GM18861 (cell line): ENCODE data around the gene ANKRD9.

Experiments
- ATAC-seq: cut with Tn5 transposase; IDR thresholded peaks from one replicate; pipeline ENCODE4 v1.9.1; 2021; ENCODE audit not compliant: unreplicated experiment

ANKRD9 gene

DNA sequence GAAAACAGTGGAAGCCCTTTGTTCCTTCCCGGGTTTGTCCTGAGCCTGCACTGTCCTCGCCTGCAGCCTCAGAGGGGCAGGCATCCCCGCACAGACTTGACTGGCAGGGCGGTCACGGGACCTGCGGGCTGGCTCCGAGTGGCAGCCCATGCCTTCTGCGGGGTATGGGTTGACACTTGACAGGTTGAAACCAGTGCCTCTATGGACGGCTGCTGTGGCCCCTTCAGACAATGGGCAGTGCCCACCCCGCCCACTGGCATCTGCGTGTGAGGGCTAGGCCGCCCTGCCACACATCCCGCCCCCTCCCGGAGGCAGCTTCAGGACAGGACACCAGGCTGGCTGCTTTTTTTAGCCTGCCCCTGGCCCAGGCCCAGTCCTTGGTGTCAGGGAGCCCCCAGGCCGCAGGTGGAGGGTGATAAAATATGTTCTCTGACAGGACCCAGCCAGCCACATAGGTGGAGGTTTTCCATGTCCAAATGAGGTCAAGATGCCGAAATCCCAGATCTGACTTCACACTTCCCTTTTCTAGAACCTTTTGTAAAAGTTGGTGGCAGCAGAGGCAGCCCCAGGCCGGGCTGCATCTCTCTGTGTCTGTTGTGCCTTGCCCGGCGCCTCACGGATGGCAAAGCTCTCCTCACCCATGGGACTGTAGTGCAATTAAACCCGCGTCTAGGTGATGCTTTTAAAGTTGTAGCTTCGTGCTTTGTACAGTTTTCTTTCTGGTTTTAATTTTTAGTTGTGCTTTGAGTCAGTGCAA lies 10.0 kb downstream of the ANKRD9 start:
- no peak for ATAC-seq

- ATAC-seq = no peak
Observed at GRCh38 chr14:102498678-102499265, 10.8 kb downstream of the ANKRD9 start.

DNA sequence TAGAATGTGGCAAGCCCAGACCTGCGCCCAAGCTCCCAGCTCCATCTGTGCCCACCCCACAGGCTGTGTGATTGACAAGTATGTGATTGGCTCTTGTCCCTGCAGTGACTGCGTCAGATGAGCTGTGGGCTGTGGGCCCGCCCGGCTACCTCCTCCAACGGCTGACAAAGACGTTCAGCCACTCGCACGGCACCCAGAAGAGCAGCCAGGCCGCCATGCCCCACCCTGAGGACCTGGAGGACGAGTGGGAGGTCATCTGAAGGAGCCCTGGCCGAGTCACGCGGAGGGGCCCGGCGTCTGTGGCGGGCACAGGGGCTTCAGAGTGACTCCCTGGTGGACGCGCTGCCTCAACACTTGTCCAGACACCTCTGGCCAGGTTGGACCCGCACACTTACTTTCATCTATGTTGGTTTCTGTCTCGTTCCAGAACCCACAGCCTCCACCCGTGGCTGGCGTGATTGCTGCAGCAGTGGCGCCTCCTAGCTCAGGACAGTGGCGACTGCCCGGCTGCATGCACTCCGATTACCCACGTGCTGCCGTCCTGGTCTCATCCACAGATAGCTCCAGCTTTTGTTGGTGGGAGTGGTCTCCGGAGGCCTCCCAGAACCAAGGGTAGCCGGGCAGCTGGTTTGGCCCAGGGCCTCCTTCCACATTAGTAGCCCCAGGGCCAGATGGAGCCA lies 11.4 kb downstream of the ANKRD9 start:
- no peak for ATAC-seq

- no peak for ATAC-seq
Observed at GRCh38 chr14:102496958-102497744, 12.4 kb downstream of the ANKRD9 start.

GRCh38 chr14:102496331-102496691 lies 13.3 kb downstream of the ANKRD9 start:
- no peak for ATAC-seq

DNA sequence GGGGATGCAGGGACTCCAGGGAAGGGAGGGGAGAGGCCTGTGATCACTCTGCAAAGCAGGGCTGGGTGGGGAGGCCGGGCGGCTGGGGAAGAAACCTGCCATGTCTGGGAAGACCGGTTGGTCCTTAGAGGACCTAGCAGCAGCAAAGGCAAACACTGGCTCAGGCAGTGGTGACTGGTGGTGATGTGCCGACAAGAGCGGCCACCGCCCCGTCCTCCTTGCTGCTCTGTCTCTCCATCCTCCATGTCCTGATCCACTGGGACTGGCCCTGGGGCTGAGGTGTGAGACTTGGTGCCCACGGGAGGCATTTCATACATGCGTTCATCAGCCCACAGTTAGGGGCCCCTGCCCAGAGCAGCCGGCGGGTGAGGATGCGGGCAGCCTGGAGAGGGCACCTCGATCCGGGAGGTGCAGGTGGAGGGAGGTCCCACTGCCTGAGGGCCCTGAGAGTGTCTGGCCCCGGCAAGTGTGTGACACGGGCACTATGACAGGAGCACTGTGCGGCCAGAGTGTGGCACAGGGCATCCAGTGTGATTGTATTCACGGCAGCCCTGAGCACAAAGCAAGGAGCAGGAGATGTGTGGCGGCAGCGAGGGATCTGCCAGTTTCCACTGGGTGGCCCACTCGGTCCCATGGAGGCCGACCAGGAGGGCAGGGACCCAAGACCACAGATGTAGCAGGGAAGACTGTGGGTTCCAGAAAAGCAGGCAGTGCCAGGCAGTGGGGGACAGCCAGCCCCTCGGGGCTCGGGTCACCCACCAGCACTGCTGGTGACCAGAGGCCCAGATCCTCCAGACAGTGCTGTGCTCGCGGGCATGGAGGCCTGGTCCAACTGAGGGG lies 13.9 kb downstream of the ANKRD9 start:
- ATAC-seq = no peak

DNA sequence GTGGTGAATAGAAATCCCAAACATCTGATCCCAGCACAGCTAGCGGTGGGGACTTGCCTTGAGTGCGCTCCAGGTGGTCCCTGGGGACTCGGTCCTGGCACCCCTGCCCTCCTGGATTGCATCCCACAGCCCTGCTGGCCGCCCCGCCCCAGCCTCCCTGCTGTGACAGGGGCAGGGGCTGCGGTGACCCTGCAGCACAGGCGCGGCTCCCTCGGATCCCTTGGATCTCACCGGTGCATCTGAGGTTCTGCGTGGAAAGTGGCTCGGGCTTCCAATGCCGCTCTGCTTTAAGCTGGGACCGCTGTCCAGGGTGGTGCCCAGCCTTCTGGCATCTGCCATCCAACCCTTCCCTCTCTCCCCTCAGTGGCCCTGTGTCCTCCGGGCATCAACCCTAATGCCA lies 16.0 kb downstream of the ANKRD9 start:
- no peak for ATAC-seq

- ATAC-seq = no peak
Observed at GRCh38 chr14:102493096-102493495, 16.5 kb downstream of the ANKRD9 start.

GRCh38 chr14:102492531-102492910 lies 17.1 kb downstream of the ANKRD9 start:
- ATAC-seq = no peak

DNA sequence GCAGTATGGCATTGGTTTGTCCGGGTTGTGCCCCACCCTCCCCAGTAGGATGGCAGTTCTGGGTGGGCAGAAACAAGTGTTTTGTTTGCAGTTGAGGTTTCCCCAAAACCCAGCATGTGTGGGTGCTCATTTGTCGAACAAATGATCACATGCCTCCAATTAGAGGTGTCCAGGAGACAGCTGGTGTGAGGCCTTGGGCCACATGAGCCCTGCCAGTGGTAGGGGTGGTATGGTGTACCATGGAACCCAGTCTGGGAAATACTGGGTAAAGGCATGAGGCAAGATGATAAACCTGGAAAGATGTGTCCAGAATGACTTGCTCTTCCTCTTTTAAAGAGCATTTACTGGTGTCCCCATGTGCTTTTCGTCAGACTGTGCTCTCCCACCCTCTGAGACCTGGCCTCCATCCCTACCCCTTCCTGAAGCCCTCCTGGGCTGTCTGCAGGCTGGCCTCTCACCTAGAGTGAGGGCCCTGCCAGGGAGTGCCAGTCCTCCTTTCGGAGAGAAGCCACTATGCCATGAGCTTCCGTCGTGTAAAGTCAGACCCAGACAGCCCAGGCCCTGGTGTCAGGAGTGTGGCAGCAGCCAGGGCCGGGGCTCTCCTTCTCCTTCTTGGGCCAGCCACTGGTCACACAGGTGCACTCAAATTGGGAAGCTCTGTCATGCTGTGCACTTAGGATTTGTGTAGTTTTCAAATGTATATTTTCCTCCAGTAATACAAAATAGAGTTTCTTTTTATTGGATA lies 17.6 kb downstream of the ANKRD9 start:
- ATAC-seq = no peak

DNA sequence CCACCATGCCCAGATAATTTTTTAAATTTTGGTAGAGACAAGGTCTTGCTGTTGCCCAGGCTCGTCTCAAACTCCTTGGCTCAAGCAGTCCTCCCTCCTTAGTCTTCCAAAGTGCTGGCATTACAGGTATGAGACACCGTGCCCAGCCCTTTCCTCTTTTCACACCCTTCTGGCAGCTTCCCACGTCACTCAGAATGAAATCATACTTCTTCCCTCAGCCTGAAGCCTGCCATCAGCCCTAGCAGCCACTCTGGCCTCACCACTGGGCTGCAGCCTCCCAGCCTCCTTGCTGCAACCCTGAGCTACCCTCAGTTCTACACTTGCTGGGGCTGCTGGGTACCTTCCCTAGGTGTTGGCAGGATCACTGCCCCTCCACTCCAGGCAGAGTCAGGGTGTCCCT lies 18.2 kb downstream of the ANKRD9 start:
- no peak for ATAC-seq

GRCh38 chr14:102490456-102490855 lies 19.1 kb downstream of the ANKRD9 start:
- ATAC-seq = no peak

DNA sequence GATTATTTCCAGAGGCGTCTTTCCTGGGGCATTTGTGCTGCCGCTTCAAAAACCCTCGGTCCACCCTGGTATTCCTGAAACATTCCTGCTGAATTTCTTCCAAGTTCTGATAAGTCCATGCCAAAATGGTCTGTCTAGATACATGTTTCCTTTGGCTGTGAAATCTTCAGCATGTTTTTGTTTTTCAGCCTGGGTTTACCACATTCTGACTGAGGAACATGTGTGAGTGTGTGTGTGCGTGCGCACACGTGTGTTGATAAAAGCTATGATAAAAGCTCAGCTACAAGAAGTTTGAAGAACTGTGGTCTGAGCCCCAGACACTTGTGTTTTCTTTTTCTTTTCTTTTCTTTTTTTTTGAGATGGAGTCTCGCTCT lies 22.4 kb downstream of the ANKRD9 start:
- no peak for ATAC-seq

GRCh38 chr14:102486513-102487203 lies 22.9 kb downstream of the ANKRD9 start:
- no peak for ATAC-seq

GRCh38 chr14:102485693-102486512 lies 23.7 kb downstream of the ANKRD9 start:
- no peak for ATAC-seq

GRCh38 chr14:102484316-102484715 lies 25.3 kb downstream of the ANKRD9 start:
- ATAC-seq = no peak

DNA sequence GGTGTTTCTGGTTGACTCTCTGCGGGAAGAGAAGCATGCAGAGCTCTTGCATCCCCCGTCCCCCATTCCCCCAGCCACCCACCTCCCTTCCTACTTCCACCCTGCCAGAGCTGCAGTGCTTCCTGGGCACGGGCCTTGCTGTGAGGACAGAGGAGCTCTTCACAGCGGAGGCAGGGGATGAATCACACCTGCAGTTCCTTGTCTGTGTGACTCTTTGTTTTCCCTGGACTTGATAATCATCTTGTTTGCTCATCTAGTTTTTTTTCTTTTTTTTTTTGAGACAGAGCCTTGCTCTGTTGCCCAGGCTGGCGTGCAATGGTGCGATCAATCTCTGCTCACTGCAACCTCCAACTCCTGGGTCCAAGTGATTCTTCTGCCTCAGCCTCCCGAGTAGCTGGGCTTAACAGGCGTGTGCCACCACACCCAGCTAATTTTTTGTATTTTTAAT lies 27.8 kb downstream of the ANKRD9 start:
- no peak for ATAC-seq

GRCh38 chr14:102481371-102481770 lies 28.2 kb downstream of the ANKRD9 start:
- ATAC-seq = no peak

DNA sequence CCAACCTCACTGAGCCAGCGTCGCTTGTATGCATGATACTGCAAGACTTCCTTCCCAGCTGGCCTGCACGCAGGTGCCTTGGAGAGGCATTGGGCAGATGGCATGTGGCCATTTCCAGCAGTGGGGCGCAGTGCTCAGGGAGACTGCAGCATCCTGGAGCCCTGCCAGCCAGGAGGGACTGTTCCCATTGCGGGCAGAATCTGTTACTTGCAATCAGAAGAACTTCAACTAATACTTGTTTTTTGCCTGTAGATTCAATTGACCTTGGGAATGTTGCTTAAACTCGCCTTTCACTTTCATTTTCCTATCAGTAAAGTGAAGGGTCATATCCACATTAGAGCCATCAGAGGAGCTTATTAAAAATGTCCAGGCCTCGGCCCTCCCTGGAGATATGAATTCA lies 29.8 kb downstream of the ANKRD9 start:
- no peak for ATAC-seq
